Measurements from ENCODE around the gene MTHFD1L.

DNA sequence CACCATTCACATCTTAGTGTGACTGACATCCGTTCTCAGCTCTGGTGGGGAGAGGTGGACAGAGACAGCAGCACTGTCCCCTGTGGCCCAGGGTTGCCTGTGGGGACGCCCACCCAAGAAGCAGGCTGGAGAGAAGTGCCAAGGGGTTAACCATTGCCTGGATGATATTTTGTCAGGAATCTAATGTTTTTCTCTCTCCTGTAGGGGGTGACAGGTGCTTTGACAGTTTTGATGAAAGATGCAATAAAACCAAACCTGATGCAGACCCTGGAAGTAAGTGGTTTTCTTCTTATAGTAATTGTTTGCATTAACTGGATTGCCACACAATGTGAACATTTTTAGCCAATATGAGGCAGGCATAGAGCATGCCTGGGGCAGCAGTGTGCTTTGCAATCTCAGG, 99.3 kb downstream of the MTHFD1L start:
- TF ChIP-seq, protein P1, sequence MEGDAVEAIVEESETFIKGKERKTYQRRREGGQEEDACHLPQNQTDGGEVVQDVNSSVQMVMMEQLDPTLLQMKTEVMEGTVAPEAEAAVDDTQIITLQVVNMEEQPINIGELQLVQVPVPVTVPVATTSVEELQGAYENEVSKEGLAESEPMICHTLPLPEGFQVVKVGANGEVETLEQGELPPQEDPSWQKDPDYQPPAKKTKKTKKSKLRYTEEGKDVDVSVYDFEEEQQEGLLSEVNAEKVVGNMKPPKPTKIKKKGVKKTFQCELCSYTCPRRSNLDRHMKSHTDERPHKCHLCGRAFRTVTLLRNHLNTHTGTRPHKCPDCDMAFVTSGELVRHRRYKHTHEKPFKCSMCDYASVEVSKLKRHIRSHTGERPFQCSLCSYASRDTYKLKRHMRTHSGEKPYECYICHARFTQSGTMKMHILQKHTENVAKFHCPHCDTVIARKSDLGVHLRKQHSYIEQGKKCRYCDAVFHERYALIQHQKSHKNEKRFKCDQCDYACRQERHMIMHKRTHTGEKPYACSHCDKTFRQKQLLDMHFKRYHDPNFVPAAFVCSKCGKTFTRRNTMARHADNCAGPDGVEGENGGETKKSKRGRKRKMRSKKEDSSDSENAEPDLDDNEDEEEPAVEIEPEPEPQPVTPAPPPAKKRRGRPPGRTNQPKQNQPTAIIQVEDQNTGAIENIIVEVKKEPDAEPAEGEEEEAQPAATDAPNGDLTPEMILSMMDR (conservative IDR thresholded peaks at IDR 0.05; ENCODE audit: low read length) = peak; percentile 30; the same call in 1 of the 2 replicates
- TF ChIP-seq EZH2phosphoT487 (IDR thresholded peaks at IDR 0.05; ENCODE audit: borderline replicate concordance) = no peak
